HG02763 (cell line): ENCODE data around the gene ATG14.
"Not testable (repeated sequence)": the region's sequence is repeated elsewhere in the genome, so short reads cannot be mapped to it uniquely, and the experiment has no call there.

ENCODE experiments used
- ATAC-seq: cut with Tn5 transposase; IDR thresholded peaks from one replicate; pipeline ENCODE4 v1.9.1; 2021; ENCODE audit warnings: mild to moderate bottlenecking, moderate library complexity; ENCODE audit not compliant: unreplicated experiment

Gene ATG14, protein sequence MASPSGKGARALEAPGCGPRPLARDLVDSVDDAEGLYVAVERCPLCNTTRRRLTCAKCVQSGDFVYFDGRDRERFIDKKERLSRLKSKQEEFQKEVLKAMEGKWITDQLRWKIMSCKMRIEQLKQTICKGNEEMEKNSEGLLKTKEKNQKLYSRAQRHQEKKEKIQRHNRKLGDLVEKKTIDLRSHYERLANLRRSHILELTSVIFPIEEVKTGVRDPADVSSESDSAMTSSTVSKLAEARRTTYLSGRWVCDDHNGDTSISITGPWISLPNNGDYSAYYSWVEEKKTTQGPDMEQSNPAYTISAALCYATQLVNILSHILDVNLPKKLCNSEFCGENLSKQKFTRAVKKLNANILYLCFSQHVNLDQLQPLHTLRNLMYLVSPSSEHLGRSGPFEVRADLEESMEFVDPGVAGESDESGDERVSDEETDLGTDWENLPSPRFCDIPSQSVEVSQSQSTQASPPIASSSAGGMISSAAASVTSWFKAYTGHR

DNA sequence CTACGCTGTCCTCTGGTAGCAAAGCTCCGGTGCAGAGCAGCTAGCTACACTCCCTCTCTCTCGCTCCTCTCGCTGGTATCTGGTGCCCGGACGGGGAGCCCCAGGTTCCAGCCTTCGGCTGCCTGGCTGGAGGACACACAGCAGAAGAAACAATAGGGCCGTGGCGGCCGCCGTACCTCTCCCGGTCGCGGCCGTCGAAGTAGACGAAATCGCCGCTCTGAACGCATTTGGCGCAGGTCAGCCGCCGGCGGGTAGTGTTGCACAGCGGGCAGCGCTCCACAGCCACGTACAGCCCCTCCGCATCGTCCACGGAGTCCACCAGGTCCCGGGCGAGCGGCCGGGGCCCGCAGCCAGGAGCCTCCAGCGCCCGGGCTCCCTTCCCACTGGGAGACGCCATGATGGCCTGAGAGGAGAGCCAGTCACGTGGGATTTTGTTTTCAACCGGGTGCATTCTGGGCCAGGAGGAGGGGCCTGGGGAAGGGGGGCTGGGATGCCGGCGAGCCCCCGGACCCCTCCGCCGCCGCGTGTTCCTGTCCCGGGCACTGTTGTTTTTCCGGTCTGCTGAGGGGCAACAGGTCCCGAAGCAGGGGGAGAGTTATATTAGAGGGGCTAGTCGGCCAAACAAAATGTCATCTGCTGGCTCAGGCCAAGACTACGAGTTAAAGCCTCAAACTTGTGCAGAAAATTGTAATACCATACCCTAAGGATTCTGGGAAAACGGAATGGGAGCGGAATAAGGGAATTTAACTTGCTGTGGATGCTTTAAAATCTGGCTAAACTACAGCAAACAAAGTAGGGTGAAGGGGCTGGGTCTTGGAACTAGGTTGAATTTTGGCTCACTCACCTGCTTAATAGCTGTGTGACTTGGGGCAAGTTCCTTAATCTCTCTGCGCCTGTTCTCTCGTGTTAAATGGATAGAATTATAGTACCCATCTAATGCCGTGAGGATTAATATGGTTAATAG lies at the start of gene ATG14:
Gene ATG14 (minus strand): TSS at position 405 of the 964 bp plus-strand sequence. CDS start 8 bp downstream, at position 397.
- peak; percentile 96 for ATAC-seq

DNA sequence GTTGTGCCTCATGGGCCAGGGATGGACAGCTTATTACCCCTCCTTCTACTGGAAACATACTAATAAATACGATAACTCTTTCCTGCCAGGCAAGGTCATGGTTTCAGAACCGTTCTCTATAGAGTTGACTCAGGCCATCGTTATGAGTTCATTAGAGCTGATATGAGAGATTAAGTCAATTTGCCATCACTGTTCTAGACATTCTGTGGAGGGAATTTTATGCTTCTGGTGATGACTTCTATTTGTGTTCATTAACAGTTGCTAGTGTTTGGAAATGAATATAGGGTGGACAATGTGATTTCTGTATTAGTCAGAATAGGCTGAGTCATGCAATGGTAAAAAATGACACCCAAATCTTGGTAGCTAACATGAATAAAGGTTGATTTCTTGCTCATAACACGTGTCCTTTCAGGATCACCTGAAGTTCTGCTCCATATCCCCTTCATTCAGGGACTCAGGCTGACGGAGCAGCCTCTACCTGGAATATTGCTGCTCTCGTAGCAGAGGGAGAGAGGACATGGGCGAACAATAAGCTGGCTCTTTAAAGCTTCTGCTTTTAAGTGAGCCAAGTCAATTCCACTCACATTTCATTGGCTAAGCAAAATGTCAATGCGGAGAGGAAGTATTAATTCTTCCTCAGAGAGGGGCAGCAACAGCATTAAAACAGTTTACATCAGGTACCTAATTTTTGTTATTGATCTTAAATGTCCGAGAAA lies 47.3 kb upstream of the ATG14 start:
- ATAC-seq: peak; percentile 71

DNA sequence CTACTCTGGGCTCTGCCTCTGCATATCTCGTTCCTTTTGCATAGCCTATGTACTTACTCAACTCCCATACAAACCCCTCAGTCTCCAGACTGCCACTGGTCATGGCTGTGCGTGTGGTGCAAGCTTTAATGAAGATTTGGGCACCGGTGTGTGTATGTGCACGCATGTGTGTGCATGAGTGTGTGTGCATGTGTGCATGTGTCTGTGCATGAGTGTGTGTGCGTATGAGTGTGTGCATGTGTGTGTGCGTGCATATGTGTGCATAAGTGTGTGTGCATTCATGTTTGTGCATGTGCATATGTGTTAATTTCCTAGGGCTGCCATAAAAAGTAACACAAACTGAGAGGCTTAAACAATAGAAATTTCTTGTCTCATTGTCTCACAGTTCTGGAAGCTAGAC lies 45.9 kb upstream of the ATG14 start:
- no peak for ATAC-seq

DNA sequence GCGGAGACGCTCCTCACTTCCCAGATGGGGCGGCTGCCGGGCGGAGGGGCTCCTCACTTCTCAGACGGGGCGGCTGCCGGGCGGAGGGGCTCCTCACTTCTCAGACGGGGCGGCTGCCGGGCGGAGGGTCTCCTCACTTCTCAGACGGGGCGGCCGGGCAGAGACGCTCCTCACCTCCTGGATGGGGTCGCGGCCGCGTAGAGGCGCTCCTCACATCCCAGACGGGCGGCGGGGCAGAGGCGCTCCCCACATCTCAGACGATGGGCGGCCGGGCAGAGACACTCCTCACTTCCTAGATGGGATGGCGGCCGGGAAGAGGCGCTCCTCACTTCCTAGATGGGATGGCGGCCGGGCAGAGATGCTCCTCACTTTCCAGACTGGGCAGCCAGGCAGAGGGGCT lies 44.8 kb upstream of the ATG14 start:
- ATAC-seq: not testable (repeated sequence)

DNA sequence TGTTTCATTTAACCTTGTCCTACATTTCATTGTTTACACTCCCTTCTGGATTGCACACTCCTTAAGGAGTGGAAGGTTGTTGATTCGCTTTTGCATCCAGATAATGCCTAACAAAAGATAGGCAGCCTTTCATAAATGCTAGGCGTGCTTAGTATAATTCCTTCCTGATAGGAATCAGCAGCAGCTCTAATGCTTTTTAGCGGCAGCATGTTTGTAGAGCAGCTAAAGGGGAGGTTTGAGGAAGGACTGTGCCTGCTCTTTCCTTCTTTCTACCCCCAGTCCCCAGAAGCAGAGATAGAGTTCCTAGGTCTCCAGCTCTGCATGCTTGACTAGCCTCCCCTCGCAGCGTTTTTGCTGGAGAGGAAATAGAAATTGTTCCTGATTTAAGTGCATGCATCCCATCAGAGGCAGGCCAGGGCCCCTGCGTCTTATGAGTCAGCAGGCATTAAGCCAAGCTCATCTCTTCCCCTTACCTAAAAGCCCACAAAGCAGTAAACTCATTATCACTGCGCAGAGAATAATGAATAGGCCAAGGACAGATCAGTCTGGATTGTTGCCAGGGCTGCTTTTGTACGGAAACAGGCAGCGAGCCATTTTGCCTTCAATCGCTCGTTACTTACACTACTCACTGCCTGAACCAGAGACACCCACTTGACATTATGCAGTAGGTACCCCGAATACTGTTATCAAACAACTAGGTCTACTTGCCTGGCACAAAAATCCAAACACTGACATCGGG lies 42.8 kb upstream of the ATG14 start:
- ATAC-seq: no peak

DNA sequence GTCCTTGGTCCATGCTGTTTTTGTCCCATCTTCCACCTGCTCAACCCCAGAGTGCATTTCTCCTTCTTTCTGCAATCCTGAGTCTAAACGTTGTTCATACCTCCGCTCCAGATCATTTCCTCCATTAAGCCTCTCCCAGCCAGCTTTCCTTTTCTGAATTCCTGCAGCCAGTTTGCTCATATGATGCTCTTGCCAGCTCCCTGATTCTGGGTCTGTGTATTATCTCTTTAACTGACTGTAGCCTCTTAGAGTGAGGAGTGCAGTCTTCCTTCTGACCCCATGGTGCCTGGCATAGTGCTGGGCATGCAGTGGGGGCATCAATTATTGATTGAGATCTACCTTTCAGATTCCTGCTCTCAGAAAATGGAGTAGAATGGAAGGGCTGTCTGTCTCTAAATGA lies 40.3 kb upstream of the ATG14 start:
- ATAC-seq: no peak

DNA sequence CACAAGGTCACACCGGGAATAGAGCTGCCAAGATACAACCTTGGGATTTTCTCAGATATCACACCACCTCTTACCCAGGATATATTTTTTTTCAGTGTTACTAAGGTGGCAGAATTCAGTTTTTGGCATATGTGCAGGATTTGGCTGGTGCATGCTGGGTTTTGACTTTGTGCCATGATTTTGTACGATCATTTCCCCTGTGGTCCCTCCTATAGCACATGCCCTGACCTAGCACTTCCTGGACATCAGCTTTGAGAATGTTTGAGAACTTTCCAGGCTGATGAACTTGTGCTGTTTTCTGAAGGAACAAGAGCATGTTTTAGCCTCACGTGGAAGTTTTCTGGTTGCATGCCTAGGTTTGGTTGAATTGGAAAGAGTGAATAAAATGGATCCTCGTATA lies 39.8 kb upstream of the ATG14 start:
- no peak for ATAC-seq

DNA sequence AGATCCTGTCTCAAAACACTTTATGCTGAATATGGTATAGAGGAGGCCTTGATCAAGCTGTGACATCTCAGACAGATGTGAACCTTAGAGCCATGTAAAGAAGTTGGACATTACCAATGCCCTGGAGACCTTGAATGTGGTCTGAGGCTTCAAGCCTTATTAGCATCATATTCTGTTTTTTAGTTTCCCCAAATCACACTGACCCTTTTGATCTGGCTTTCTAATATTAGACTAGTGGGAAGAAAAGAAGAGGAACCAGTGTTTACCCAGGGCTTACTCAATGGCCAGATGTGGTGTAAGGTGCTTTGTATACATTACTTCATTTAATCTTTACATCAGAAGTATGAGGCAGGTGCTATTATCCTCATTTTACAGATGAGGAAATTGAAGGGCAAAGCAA lies 39.4 kb upstream of the ATG14 start:
- no peak for ATAC-seq

DNA sequence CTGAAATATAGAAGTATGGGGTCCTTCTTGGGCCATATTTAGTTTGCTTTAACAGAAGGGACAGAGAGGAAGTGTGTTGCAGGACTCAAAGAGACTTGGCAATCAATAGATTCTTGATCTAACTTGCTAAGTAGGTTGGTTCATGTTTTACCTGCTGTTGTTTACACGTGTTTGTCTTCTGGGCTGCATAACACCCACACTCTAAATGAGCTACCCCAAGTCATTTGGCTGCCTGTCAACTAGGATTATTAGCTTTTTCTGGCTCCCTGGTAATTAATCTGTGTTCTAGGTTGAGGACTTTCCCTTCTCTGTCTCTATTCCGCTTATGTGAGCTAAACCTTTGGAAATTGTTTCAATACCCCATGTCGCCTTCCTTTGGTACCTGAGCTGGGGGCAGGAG lies 38.9 kb upstream of the ATG14 start:
- no peak for ATAC-seq

DNA sequence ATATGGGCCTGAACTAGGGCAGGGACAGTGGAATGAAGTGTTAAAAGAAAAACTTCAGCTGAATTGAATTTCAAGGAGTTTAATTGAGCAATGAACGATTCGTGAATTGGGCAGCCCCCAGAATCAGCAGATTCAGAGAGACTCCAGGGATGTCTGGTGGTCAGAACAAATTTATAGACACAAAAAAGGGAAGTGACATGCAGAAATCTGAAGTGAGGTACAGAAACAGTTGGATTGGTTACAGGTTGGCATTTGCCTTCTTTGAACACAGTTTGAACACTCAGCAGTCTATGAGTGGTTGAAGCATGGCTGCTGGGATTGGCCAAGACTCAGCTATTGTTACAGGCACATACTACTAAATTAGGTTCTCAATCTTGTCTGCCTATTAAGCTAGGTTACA lies 38.5 kb upstream of the ATG14 start:
- ATAC-seq: no peak

DNA sequence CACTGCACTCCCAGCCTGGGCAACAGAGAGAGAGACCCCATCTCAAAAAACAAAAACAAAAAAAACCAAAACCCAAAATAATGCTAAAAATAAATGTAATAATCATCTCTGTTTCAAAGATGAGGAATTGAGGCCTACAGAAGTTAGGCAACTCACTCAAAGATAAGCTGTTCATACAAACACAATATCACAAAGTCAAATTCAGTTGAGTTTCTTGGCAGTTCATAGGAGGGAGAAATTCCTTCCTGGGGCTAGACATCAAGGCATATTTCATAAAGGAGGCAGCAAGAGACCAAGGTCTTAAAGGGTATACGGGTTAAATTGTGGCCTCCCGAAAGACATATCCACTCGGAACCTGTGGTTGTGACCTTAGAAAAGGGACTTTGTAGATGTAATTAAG lies 37.5 kb upstream of the ATG14 start:
- ATAC-seq: no peak

DNA sequence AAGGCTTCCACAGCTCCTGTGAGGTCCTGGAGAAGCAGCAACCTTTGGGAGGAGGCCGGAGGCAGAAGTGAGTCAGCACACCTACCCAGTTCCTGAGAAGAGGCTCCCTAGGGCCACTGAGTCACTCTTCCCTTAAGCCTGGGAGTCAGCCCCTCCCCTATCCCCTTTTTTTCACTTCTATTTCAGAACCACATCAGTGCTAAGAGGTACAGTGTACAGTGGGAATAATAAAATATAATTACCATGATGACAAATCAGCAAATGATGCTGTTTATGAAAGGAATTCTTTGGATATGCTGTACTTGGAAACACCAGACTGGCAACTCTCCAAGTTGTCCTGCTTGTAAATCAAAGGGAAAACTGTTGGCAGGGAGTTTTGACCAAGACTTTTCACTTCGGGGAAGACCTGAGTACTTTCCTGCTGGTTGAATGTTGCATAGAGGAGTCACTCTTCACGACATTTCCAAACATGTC lies 36.5 kb upstream of the ATG14 start:
- no peak for ATAC-seq

DNA sequence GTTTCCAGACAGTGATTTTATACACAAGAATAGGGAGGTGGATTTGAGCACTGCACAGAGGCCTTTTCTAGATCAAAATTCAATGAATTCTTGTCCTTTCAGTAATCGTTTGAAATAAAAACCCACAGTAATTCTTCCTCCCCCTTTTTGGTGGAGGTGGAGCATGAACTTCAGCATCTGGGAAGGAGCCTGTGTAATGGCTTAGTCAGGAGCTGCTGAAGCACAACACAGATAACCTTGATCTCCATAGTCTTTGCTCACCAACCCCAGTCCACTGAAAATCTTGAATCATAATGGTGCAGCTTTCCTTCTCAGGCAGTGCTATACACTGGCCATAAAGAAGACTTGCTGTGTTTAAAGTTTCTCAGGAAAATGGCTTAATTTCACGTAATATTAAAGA lies 35.2 kb upstream of the ATG14 start:
- ATAC-seq: no peak

DNA sequence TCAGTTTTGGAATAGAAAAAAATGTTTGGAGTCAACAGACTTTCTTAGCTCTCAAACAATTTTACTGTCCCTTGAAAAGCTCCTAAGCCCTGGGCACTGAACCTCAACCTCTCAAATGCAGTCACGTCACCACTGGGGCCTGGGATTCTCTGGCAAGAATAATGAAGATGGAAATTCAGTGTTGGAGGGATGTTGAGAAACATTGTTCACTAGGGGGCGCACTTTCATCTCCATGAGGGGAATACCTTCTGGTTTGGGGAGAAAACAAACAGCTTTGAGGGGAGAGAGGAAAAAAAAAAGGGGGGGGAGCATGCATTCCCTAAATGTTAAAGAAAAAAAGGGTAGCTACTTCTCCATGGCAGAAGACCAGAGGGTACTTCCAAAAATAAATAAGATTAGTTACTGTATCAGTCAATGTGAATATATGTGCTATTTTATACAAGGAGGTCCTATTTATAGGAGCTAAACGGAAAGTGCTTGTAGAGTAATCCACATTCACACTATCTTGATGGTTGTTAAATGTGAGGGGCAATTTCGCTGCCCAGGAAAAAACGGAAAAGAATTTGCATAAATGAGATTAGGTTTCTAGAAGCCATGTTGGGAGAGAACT lies 34.6 kb upstream of the ATG14 start:
- no peak for ATAC-seq

DNA sequence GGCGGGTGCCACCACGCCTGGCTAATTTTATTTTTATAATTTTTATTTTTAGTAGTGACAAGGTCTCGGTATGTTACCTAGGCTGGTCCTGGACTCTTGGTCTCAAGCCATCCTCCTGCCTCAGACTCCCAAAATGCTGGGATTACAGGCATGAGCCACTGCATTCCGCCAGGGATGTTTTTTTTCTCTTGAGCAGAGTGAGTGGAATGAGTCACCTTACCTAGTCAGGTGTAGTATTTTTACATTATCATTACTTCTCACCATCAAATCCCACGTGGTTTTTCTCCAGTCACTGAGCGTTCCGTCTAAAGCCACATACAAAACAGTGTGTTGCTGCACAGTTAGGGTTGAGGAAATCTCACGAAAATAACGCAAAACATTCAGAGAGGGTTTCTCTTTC lies 29.7 kb upstream of the ATG14 start:
- no peak for ATAC-seq

DNA sequence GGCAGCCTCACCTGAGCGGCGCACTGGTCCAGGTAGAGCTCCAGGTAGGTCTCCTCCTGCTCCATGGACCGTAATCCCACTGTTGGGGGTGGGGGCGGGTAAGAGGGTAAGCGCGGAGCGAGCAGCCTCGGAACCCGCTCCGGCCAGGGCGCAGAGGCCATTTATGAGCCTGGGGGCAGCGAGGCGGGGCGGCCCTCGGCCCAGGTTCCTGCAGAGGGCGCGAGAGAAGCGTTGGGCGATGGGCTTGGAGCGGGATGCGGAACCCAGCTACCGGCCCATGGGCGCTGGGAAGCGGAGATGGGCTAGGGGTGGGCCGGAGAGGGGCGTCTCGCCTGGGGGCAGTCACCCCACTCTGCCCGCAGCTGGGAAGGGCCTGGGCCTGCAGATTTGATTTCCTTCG lies 28.8 kb upstream of the ATG14 start, which contains the start of gene TBPL2:
Gene TBPL2 (minus strand): TSS at position 232 of the 400 bp plus-strand sequence. CDS start 167 bp downstream, at position 65.
- no peak for ATAC-seq

DNA sequence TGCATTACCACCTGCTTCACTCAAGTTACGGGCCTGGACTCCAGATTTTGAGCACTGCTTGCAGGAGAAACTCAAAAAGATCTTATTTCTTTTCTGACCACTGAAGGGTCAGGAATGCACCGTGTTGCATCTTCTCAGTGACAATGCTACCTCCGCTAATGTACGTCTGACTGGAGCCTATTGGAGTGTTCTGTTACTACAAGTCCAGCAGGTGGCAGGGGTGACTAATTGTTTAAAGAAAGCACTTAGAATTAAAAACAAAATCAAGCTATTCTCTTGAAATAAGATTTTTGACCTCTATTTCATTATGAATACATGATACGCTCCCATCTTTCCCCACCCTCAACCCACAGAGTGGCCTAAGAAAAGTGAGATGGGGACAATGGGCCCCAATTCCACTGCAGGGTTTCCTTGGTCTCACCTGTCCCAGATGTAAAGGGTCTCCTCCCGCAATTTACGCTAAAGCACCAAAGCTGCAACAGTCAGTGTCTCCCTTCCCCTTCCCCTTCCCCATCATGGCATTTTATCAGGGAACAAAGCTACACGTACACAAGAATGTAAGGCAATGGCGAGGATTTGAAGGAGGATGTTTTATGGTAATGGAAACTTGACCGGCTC lies 26.5 kb upstream of the ATG14 start:
- no peak for ATAC-seq

DNA sequence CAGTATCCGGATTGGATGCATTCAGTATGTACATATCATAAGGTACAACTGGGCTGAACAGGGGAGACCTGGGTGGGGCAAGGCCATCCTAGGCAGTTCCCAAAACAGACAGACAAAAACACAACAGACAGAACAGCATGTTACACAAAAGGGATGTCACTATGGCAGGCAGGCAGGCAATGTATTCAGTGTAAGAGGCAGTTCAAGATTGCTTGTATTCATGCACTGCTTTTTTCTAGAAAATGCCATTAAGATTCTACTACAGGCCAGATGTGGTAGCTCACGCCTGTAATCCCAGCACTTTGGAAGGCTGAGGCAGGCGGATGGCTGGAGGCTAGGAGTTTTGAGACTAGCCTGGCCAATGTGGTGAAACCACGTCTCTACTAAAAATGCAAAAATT lies 25.3 kb upstream of the ATG14 start:
- ATAC-seq: no peak

DNA sequence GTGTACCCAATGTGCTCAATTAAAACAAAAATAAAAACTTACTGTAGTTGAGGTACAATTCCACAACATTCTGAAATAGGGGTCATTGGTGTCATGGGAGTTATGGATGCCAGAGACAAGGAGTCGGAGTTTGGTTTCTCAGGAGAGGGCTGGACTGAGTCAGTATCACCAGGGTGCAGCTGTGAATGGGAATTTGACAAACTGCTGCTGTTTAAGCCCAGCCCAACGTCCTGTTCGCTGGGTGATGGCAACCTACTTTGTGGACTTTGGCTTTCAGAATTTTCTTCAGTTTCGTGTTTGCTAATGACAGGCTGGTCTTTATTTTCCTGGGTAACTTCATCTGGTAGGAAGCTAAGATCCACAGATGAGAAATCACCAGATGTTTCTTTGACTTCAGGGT lies 24.9 kb upstream of the ATG14 start:
- no peak for ATAC-seq
